Chondrocyte (in vitro differentiated cells): ENCODE measurements around the gene SHISA6. TPM values are rescaled to one million over a fixed set of nuclear protein-coding genes. Genes with fewer than 3 reads are reported as not detected.

ENCODE experiments used
- DNase-seq: peaks from one replicate; pipeline ENCODE4 v3.0.0; 2021; ENCODE audit warnings: mixed read lengths, low spot score
- H3K27ac Mint-ChIP-seq: one replicate; pipeline ENCODE4 v1.8.0; 2021; ENCODE audit warnings: mild to moderate bottlenecking, moderate library complexity, mixed read lengths; ENCODE audit not compliant: unreplicated experiment
- H3K27me3 Mint-ChIP-seq: 2 replicates; pipeline ENCODE4 v1.8.0; 2021; ENCODE audit warnings: low read depth, mixed read lengths
- H3K36me3 Mint-ChIP-seq: 2 replicates; pipeline ENCODE4 v1.8.0; 2021; ENCODE audit warnings: low read depth, mixed read lengths
- H3K4me1 Mint-ChIP-seq: 2 replicates; pipeline ENCODE4 v1.8.0; 2021; ENCODE audit warnings: low read depth, mild to moderate bottlenecking, mixed read lengths
- H3K4me3 Mint-ChIP-seq: one replicate; pipeline ENCODE4 v1.8.0; 2021; ENCODE audit warnings: mild to moderate bottlenecking, moderate library complexity, mixed read lengths; ENCODE audit not compliant: unreplicated experiment
- H3K9me3 Mint-ChIP-seq: 2 replicates; pipeline ENCODE4 v1.8.0; 2021; ENCODE audit warnings: low read depth, mixed read lengths
- CTCF ChIP-seq: fragments of 200-600 bp; sonication (generic); IDR thresholded peaks from 2 replicates; pipeline ENCODE4 v1.5.0; 2021; ENCODE audit warnings: antibody characterized with exemption, mild to moderate bottlenecking, moderate library complexity
- total RNA-seq: library from RNA; stranded (reverse); gene quantifications from 3 replicates; pipeline ENCODE4 v1.2.1, GENCODE V29; 2021

SHISA6 gene
- total RNA-seq, 1 donor from 2014 or later, result not detected

- H3K4me1 Mint-ChIP-seq, result no peaks in the 10 kb centered on the region
- H3K36me3 Mint-ChIP-seq, result no peaks in the 10 kb centered on the region
- no peaks in the 10 kb centered on the region for H3K27me3 Mint-ChIP-seq
- TF ChIP-seq CTCF, result no peak
- no peak overlapping the region for H3K27ac Mint-ChIP-seq
- DNase-seq, result no peak
- H3K4me3 Mint-ChIP-seq, result no peak overlapping the region
- H3K9me3 Mint-ChIP-seq, result peaks cover 16% of the 10 kb centered on the region
Measured at GRCh38 chr17:11430751-11431150, 189.7 kb downstream of the SHISA6 start.

GRCh38 chr17:11438673-11439072 lies 197.7 kb downstream of the SHISA6 start:
- no peak for DNase-seq
- Mint-ChIP-seq H3K27me3 (no peaks in the 10 kb centered on the region), H3K9me3 (no peaks in the 10 kb centered on the region), H3K36me3 (no peaks in the 10 kb centered on the region), H3K4me1 (no peaks in the 10 kb centered on the region), H3K27ac (no peak overlapping the region), H3K4me3 (no peak overlapping the region)
- TF ChIP-seq CTCF, result no peak

- Mint-ChIP-seq H3K4me3 (no peak overlapping the region), H3K36me3 (no peaks in the 10 kb centered on the region), H3K9me3 (no peaks in the 10 kb centered on the region), H3K27ac (no peak overlapping the region), H3K27me3 (no peaks in the 10 kb centered on the region), H3K4me1 (no peaks in the 10 kb centered on the region)
- TF ChIP-seq CTCF, result no peak
- no peak for DNase-seq
Measured at GRCh38 chr17:11441004-11441403, 200.0 kb downstream of the SHISA6 start.

- no peak overlapping the region for H3K27ac Mint-ChIP-seq
- peaks cover 3% of the 10 kb centered on the region for H3K9me3 Mint-ChIP-seq
Measured at GRCh38 chr17:11446316-11446715, 205.3 kb downstream of the SHISA6 start.

GRCh38 chr17:11454096-11454495 lies 213.1 kb downstream of the SHISA6 start:
- Mint-ChIP-seq H3K27me3 (no peaks in the 10 kb centered on the region), H3K36me3 (no peaks in the 10 kb centered on the region), H3K9me3 (peaks cover 14% of the 10 kb centered on the region), H3K4me3 (no peak overlapping the region), H3K27ac (no peak overlapping the region), H3K4me1 (no peaks in the 10 kb centered on the region)
- TF ChIP-seq CTCF, result no peak
- DNase-seq, result no peak

More at GRCh38 chr17:11446316-11446715, 205.3 kb downstream of the SHISA6 start:
- Mint-ChIP-seq H3K36me3 (no peaks in the 10 kb centered on the region), H3K4me1 (no peaks in the 10 kb centered on the region), H3K27me3 (no peaks in the 10 kb centered on the region), H3K4me3 (no peak overlapping the region)
- TF ChIP-seq CTCF, result no peak
- DNase-seq, result no peak
